Endothelial cell (in vitro differentiated cells): Measurements from ENCODE around the gene PHACTR1. TPM values are rescaled to one million over a fixed set of nuclear protein-coding genes. Genes with fewer than 3 reads are reported as not detected.

Experiments used
- DNase-seq: peaks from one replicate; pipeline ENCODE4 v3.0.0; 2021; ENCODE audit warnings: low spot score
- H3K27ac Mint-ChIP-seq: one replicate; pipeline ENCODE4 v1.8.0; 2021; ENCODE audit warnings: mixed read lengths, inconsistent platforms; ENCODE audit not compliant: unreplicated experiment
- H3K27me3 Mint-ChIP-seq: one replicate; pipeline ENCODE4 v1.8.0; 2021; ENCODE audit warnings: mild to moderate bottlenecking, moderate library complexity, mixed read lengths, inconsistent platforms; ENCODE audit not compliant: unreplicated experiment
- H3K36me3 Mint-ChIP-seq: one replicate; pipeline ENCODE4 v1.8.0; 2021; ENCODE audit warnings: mild to moderate bottlenecking, low read depth, mixed read lengths, inconsistent platforms; ENCODE audit not compliant: unreplicated experiment
- H3K4me1 Mint-ChIP-seq: one replicate; pipeline ENCODE4 v1.8.0; 2021; ENCODE audit warnings: mild to moderate bottlenecking, mixed read lengths, inconsistent platforms; ENCODE audit not compliant: unreplicated experiment
- H3K4me3 Mint-ChIP-seq: one replicate; pipeline ENCODE4 v1.8.0; 2021; ENCODE audit warnings: mild to moderate bottlenecking, mixed read lengths, inconsistent platforms; ENCODE audit not compliant: unreplicated experiment
- H3K9me3 Mint-ChIP-seq: one replicate; pipeline ENCODE4 v1.8.0; 2021; ENCODE audit warnings: mixed read lengths, inconsistent platforms; ENCODE audit not compliant: unreplicated experiment
- CTCF ChIP-seq: fragments of 200-600 bp; sonication (generic); IDR thresholded peaks from one replicate; pipeline ENCODE4 v1.5.0; 2021; ENCODE audit warnings: antibody characterized with exemption; ENCODE audit not compliant: unreplicated experiment
- total RNA-seq: library from RNA; stranded (reverse); fragmentation: NEBNext Ultra II Directional; extraction: Animal tissue kit (Norgen Biotek cat#: 25700); gene quantifications from one replicate; pipeline ENCODE4 v1.2.1, GENCODE V29; 2021; ENCODE audit not compliant: unreplicated experiment

The PHACTR1 gene
- total RNA-seq, 1 donor from 2014 or later, result 39.9 TPM

GRCh38 chr6:12924911-12925310, 208.3 kb downstream of the PHACTR1 start:
- Mint-ChIP-seq H3K4me1 (no peaks in the 10 kb centered on the region), H3K36me3 (no peaks in the 10 kb centered on the region), H3K9me3 (no peaks in the 10 kb centered on the region), H3K27ac (no peak overlapping the region), H3K27me3 (no peaks in the 10 kb centered on the region), H3K4me3 (no peak overlapping the region)
- no peak for TF ChIP-seq CTCF
- DNase-seq, result no peak

- H3K9me3 Mint-ChIP-seq, result no peaks in the 10 kb centered on the region
- H3K27me3 Mint-ChIP-seq, result peaks cover under 1% of the 10 kb centered on the region
- no peaks in the 10 kb centered on the region for H3K36me3 Mint-ChIP-seq
- H3K4me3 Mint-ChIP-seq, result no peak overlapping the region
- no peak overlapping the region for H3K27ac Mint-ChIP-seq
- no peak for DNase-seq
- no peaks in the 10 kb centered on the region for H3K4me1 Mint-ChIP-seq
- TF ChIP-seq CTCF, result no peak
These were observed 211.2 kb downstream of the PHACTR1 start for GRCh38 chr6:12927746-12928145.

- Mint-ChIP-seq H3K27ac (no peak overlapping the region), H3K4me1 (no peaks in the 10 kb centered on the region), H3K36me3 (no peaks in the 10 kb centered on the region), H3K4me3 (no peak overlapping the region), H3K27me3 (peaks cover 1% of the 10 kb centered on the region), H3K9me3 (no peaks in the 10 kb centered on the region)
- no peak for DNase-seq
- no peak for TF ChIP-seq CTCF
These were observed 213.1 kb downstream of the PHACTR1 start for GRCh38 chr6:12929678-12930077.

GRCh38 chr6:12931639-12932038, 215.1 kb downstream of the PHACTR1 start:
- TF ChIP-seq CTCF, result no peak

GRCh38 chr6:12935637-12936036, 219.1 kb downstream of the PHACTR1 start:
- Mint-ChIP-seq H3K36me3 (no peaks in the 10 kb centered on the region), H3K9me3 (no peaks in the 10 kb centered on the region), H3K4me3 (no peak overlapping the region), H3K4me1 (no peaks in the 10 kb centered on the region), H3K27ac (no peak overlapping the region), H3K27me3 (peaks cover 1% of the 10 kb centered on the region)
- DNase-seq, result no peak
- no peak for TF ChIP-seq CTCF

More at GRCh38 chr6:12931639-12932038, 215.1 kb downstream of the PHACTR1 start:
- no peak overlapping the region for H3K4me3 Mint-ChIP-seq
- H3K36me3 Mint-ChIP-seq, result no peaks in the 10 kb centered on the region
- peaks cover 1% of the 10 kb centered on the region for H3K27me3 Mint-ChIP-seq
- no peaks in the 10 kb centered on the region for H3K9me3 Mint-ChIP-seq
- no peak for DNase-seq
- H3K4me1 Mint-ChIP-seq, result no peaks in the 10 kb centered on the region
- no peak overlapping the region for H3K27ac Mint-ChIP-seq
